HG03103 (cell line): ENCODE measurements around the gene USP9X.
"Not testable (repeated sequence)": the region's sequence is repeated elsewhere in the genome, so short reads cannot be mapped to it uniquely, and the experiment has no call there.

Experiments used
- ATAC-seq: cut with Tn5 transposase; IDR thresholded peaks from one replicate; pipeline ENCODE4 v1.9.1; 2021; ENCODE audit warnings: low read depth; ENCODE audit not compliant: unreplicated experiment

USP9X gene

DNA sequence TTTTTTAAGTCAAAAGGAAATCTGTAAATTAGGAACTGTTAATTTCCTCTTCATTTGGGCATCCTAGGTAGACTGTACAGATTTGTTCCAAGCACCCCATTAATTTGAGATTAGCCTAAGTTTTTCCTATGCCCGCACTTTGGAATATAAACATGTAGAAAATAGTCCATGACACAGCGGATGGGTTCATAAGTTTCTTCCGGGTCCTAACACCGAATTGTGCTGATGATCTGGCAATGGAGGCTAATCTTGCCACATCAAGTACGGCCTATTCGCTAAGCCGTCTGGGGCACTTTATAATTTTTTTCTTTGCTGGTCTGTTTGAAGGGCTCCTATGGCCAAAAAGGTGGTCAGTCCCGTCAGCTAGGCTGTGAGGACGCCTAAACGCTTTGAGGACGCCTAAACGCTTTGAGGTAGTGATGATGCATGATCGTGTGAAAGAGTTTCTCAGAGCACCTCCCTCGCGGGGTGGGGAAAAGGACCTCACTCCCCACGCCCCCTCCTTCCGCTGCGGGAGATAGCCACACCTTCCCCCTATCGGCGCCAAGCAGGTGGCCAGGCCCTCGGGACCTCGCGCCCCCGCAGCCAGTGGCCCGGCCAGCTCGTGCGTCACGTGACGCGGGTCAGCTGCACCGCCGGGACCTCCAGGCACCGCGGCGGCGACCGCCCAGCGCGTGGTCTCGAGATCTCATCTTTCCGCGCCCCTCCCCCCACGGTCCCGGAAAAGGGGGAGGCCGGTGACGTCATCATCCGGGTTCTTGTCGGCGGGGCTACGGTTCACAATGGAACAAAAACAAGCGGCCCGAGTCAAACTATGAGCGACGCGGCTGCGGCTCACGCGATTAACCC is 977 bp upstream of the USP9X start:
- peak; percentile 55 for ATAC-seq

DNA sequence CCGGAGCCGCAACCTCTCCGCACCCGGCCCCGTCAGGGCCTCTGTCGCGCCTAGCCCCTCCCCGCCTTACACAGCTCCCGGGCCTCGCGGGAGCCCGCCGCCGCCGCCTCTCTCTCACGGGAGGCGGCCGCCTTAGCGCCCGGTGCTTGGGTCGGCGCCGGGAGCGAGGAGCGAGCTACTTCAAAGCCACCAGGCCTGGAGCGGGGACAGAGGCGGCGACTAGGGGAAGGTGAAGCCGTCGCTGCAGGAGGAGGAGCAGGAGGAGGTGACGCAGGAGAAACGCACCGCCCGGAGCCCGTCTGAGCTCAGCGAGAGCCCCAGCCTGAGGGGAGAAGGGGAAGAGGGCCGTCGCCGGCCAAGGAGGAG is 250 bp downstream of the USP9X start:
- peak; percentile 14 for ATAC-seq

- no peak for ATAC-seq
Observed at GRCh38 chrX:41085878-41086626, 807 bp downstream of the USP9X start.

DNA sequence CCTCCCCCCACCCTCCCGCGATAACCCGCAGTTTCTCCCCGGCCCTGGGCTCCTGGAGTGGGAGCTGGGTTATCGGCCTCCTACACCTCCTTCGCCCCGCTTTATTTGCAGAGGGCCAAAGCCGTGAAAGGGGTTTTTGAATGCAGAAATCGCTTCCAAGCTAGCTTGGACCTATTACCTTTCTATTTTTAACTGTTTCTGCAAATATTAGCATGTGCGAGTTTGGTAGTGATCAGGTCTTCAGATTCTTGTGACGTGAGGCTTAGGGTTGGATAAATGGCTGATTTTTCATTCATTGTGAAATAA is 1.3 kb downstream of the USP9X start:
- no peak for ATAC-seq

DNA sequence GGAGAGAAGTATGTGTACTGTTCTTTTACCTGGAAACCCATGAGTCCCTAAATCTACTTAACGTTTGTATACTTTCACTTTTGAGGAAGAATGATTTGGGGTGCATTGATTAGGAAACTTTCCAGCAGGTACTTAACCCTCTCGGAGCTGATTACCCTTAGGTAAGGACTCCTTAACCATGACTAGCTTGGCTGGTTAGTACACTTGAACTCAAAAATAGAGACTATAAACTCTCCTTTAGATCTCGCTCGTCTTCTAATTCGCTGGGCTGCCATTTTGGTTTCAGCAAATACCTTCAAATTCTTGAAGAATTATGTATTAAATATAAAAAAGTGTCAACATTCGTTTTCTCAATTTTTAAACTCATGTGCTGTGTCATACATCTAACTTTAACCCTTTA is 2.0 kb downstream of the USP9X start:
- ATAC-seq = no peak

- no peak for ATAC-seq
Observed at GRCh38 chrX:41090568-41091238, 5.5 kb downstream of the USP9X start.

GRCh38 chrX:41092776-41093175 is 7.5 kb downstream of the USP9X start:
- no peak for ATAC-seq

GRCh38 chrX:41095174-41095573 is 9.9 kb downstream of the USP9X start:
- ATAC-seq = no peak

DNA sequence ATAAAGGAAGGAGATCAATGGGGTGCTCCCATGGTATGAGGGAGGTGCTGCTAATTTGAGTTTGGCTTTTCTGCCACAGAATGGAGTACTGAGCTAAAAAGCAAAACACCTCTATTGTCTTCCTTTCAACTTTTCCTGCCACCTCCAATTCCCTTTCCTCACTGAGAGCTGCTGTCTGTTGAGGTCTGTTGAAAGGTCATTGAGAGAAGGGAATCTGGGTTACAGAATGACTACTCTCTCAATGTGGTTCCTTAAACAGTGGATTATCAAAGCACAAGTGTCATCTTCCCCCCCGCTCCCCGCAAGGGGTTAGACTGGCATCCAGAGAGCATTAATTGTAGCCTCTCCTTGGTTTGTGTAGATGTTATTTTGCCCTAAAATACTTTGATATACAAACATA is 10.7 kb downstream of the USP9X start:
- no peak for ATAC-seq

GRCh38 chrX:41096339-41096955 is 11.2 kb downstream of the USP9X start:
- ATAC-seq = no peak

DNA sequence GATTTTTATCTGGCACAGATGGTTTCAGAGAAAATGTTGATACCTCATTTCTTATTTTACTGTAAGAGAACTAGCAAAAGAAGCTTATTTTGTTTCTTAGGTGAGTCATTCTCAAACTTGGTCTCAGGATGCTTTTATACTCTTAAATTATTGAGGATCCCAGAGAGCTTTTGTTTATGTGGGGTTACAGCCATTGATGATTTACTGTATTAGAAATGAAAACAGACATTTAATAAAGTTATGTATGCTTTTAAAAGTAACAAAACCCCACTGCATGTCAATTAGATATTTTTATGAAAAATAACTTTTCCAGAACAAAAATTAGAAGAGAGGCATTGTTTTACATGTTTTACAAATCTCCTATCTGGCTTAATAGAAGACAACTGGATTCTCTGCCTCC is 12.1 kb downstream of the USP9X start:
- no peak for ATAC-seq

DNA sequence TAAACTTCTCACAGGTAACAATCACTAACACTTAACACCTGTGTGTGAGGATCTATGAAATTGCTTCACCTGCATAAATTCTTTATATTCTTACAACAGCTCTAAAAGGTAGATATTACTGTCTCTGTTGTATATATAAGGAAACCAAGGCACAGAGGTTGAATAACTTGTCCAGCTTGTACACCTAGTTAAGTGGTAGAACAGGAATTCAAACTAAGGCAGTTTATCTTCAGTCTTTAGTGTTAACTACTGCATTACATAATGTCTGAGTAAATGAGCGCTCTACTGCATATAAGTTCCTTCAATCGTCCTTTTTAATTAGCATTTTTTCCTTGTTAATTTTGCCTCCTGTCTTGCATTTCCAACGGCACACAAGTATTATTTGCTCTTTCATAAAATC is 15.0 kb downstream of the USP9X start:
- no peak for ATAC-seq

GRCh38 chrX:41100819-41101218 is 15.6 kb downstream of the USP9X start:
- no peak for ATAC-seq

- ATAC-seq = no peak
Observed at GRCh38 chrX:41105005-41105404, 19.8 kb downstream of the USP9X start.

- ATAC-seq = not testable (repeated sequence)
Observed at GRCh38 chrX:41106257-41106656, 21.0 kb downstream of the USP9X start.

DNA sequence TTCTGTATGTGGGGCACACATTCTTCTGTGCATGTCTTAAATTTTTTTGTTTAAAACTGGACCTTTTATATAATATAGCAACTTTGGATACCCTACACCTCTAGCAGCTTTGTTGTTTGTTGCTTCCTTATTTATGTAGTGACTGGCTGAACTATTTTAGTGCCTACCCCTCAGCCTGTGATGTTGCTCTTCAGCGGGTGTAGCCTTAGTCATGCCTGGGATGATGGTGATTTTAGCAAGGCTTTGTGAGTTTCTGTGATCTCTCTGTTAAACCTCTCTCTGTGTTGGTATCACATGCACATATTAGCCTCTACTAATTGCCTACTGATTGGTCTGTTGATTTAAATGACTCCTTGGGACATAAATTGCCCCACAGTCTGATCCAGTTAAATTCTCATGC is 22.8 kb downstream of the USP9X start:
- ATAC-seq = no peak

GRCh38 chrX:41108463-41109205 is 23.4 kb downstream of the USP9X start:
- ATAC-seq = no peak

GRCh38 chrX:41110801-41111625 is 25.8 kb downstream of the USP9X start:
- no peak for ATAC-seq

GRCh38 chrX:41115104-41115425 is 29.8 kb downstream of the USP9X start:
- not testable (repeated sequence) for ATAC-seq

- ATAC-seq = no peak
Observed at GRCh38 chrX:41116948-41117347, 31.7 kb downstream of the USP9X start.
